Heart left ventricle (tissue), 16 donors: Measurements from ENCODE around the gene CHRNE. TPM values are rescaled to one million over a fixed set of nuclear protein-coding genes. Genes with fewer than 3 reads are reported as not detected.

Experiments used
- ATAC-seq, 4 donors: fragments of 200-7000 bp; cut with Tn5 transposase; one replicate each; pipeline ENCODE4 v1.9.1; 2020 to 2022; ENCODE audit warnings: moderate library complexity in 4 of 4, mild to moderate bottlenecking in 3 of 4, moderate number of reproducible peaks in 1 of 4
- DNase-seq, 5 donors: peaks; one replicate each; pipeline ENCODE4 v3.0.0-alpha.2; 2020
- H3K27ac ChIP-seq, 12 donors: fragments of 200-600 bp; sonication (generic) in 4 of 12; one replicate each; pipeline versions ENCODE4 v1.5.0 to v1.8.0; 2016 to 2022; ENCODE audit warnings: mild to moderate bottlenecking in 2 of 12
- H3K27me3 ChIP-seq, 9 donors: fragments of 200-600 bp; sonication (generic) in 2 of 9; one replicate each; pipeline versions ENCODE4 v1.5.1 to v1.8.0; 2016 to 2022; ENCODE audit warnings: mild to moderate bottlenecking in 3 of 9
- H3K36me3 ChIP-seq, 9 donors: fragments of 200-600 bp; sonication (generic) in 2 of 9; one replicate each; pipeline versions ENCODE4 v1.5.0 to v1.8.0; 2018 to 2022; ENCODE audit warnings: mild to moderate bottlenecking in 2 of 9
- H3K4me1 ChIP-seq, 12 donors: fragments of 200-600 bp; sonication (generic) in 4 of 12; one replicate each; pipeline versions ENCODE4 v1.5.0 to v1.8.0; 2016 to 2022; ENCODE audit warnings: mild to moderate bottlenecking in 3 of 12
- H3K4me3 ChIP-seq, 12 donors: fragments of 200-600 bp; sonication (generic) in 4 of 12; one replicate each; pipeline versions ENCODE4 v1.5.0 to v1.8.0; 2017 to 2022; ENCODE audit warnings: mild to moderate bottlenecking in 9 of 12, moderate library complexity in 4 of 12
- H3K9me3 ChIP-seq, 12 donors: fragments of 200-600 bp; sonication (generic) in 4 of 12; one replicate each; pipeline versions ENCODE4 v1.5.0 to v1.8.0; 2016 to 2022; ENCODE audit warnings: mild to moderate bottlenecking in 1 of 12
- POLR2A ChIP-seq, 2 donors: fragments of 450-650 bp; IDR thresholded peaks; one replicate each; pipeline ENCODE4 v1.6.1; 2017; ENCODE audit warnings: antibody characterized with exemption in 2 of 2, mild to moderate bottlenecking in 2 of 2, moderate library complexity in 2 of 2
- WGBS, 4 donors: extraction: QIAGEN DNeasy Blood & Tissue Kit in 2 of 4; methylation state at CpG; one replicate each; pipeline versions ENCODE4 v1.1.5 to v1.1.7; 2013 to 2018; 5-methylcytosine and 5-hydroxymethylcytosine counted together
- intact Hi-C, 10 donors: fragments of 100-400 bp; cut with DNase I; formaldehyde crosslinking; loops; one replicate each; pipeline versions ENCODE4 v1.11.1 to v1.14.2; 2022
- polyA plus RNA-seq, 2 donors: library from polyadenylated mRNA; stranded (reverse); fragments of 200-250 nt; gene quantifications; one replicate each; pipeline ENCODE4 v1.2.3, GENCODE V29; 2013
- total RNA-seq, 9 donors: library from RNA; depleted of rRNA in 2 of 9; stranded (reverse); fragments of >200 nt in 2 of 9; fragmentation: NEBNext Ultra II Directional in 3 of 9; extraction: Animal tissue kit (Norgen Biotek cat#: 25700) in 3 of 9; gene quantifications; one replicate each; pipeline versions ENCODE4 v1.1.0 to v1.2.4, GENCODE V29; 2016 to 2023
- TF ChIP-seq, protein P1 (sequence below), 12 donors: fragments of 200-600 bp; sonication (generic) in 4 of 12; IDR thresholded peaks; one replicate each; pipeline versions ENCODE4 v1.5.0 to v1.8.0; 2018 to 2022; ENCODE audit warnings: antibody characterized with exemption in 12 of 12, mild to moderate bottlenecking in 5 of 12
- donor health status: ischemic (EF 13 %, LVEDD 7.1; RV severe dilation, severe dysfunction).
- donor health status: healthy with polysubstance abuse.
- donor health status: DM: no; HTN: yes; CAD: no.
- donor health status: DM: no; HTN: no; CAD: no.
- donor health status: ischemic (EF 25% LVEDD 6.9; RV normal size, moderate dysfunction).
- donor health status: ischemic (EF 25% LVEDD 5.7; RV mildly dilated, moderate dysfunction).
- donor health status: healthy.
- donor health status: DM: yes; HTN: yes; CAD: no.
- donor health status: ischemic (EF 35%, LVEDD 5.7; RV mildly dilated, moderate dysfunction).
- donor health status: nonischemic (EF 11% LVEDD 7.7; RV severe dilation, severe dysfunction).
- donor health status: DM: yes; HTN: yes; CAD: no.
- donor health status: PGD.
- donor health status: ischemic (EF 29% LVEDD 5.4; RV normal size, mild dysfunction).
- donor health status: nonischemic (EF 23%, LVEDD 6.1; RV moderate dilation, normal function).

Gene CHRNE
- total and polyA plus RNA-seq, 11 donors, result 0.23 to 1.4 (median 0.48) TPM

- Histone ChIP-seq H3K4me1 (peaks cover 0 to 54% (median 21%) of the 10 kb centered on the region in 12 donors), H3K36me3 (peaks cover 0 to 8% (median 0%) of the 10 kb centered on the region in 9 donors), H3K9me3 (no peaks in the 10 kb centered on the region), H3K27ac (no peak overlapping the region), H3K27me3 (no peaks in the 10 kb centered on the region), H3K4me3 (no peak overlapping the region)
- no peak for DNase-seq
- ATAC-seq, result no peak
- WGBS, 4 donors, result 90 to 94% (median 92%) methylated on average over 3 of the region's 3 CpGs
- TF ChIP-seq, protein P1, sequence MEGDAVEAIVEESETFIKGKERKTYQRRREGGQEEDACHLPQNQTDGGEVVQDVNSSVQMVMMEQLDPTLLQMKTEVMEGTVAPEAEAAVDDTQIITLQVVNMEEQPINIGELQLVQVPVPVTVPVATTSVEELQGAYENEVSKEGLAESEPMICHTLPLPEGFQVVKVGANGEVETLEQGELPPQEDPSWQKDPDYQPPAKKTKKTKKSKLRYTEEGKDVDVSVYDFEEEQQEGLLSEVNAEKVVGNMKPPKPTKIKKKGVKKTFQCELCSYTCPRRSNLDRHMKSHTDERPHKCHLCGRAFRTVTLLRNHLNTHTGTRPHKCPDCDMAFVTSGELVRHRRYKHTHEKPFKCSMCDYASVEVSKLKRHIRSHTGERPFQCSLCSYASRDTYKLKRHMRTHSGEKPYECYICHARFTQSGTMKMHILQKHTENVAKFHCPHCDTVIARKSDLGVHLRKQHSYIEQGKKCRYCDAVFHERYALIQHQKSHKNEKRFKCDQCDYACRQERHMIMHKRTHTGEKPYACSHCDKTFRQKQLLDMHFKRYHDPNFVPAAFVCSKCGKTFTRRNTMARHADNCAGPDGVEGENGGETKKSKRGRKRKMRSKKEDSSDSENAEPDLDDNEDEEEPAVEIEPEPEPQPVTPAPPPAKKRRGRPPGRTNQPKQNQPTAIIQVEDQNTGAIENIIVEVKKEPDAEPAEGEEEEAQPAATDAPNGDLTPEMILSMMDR (IDR thresholded peaks at IDR 0.05), result no peak
- no peak for TF ChIP-seq POLR2A (IDR thresholded peaks at IDR 0.05)
- intact Hi-C loops, result no loop called here
Observed at GRCh38 chr17:4851084-4851483, 51.8 kb downstream of the CHRNE start.

GRCh38 chr17:4850246-4850645 is 52.7 kb downstream of the CHRNE start:
- no peak for ATAC-seq
- Histone ChIP-seq H3K27me3 (no peaks in the 10 kb centered on the region), H3K4me3 (no peak overlapping the region), H3K4me1 (peaks cover 0 to 58% (median 19%) of the 10 kb centered on the region in 12 donors), H3K9me3 (no peaks in the 10 kb centered on the region), H3K36me3 (peaks cover 0 to 8% (median 0%) of the 10 kb centered on the region in 9 donors), H3K27ac (peak overlapping the region in 1 of 12 donors; percentile 68)
- TF ChIP-seq POLR2A (IDR thresholded peaks at IDR 0.05), result no peak
- TF ChIP-seq, protein P1 (IDR thresholded peaks at IDR 0.05), result no peak
- WGBS, 4 donors, result 76 to 93% (median 85%) methylated on average over 2 of the region's 2 CpGs
- no peak for DNase-seq
- intact Hi-C loops, result no loop called here

DNA sequence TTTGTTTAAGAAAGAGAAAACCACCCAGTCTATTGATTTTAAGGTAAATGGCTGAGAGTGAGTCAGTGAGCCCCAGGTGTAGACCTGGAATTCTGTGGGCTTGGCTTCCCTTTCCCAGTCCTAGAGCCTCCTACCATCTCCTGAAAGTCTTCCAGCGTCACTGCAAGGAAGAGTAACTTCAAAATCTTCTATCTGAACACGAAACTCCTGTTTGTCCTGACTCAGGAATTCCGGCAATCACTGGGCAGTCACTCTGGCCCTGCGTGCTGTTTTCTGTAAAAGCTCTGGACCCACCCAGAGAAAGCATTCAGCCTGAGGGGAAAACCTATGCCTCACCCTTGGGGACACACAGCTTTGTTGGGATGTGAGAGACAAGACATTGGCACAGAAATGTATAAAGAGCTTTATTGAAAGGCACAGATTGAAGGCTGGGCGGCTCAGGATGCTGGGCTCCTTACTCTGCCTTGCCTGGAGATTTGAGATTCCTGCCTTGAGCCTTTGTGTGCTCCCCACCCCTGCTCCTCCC is 53.8 kb downstream of the CHRNE start:
- peaks cover 0 to 67% (median 19%) of the 10 kb centered on the region in 12 donors for H3K4me1 ChIP-seq
- peak overlapping the region in 6 of 12 donors; percentile 4 to 68 (median 28) for H3K27ac ChIP-seq
- ATAC-seq, result peak in 3 of 4 donors; percentile 28 to 64 (median 35)

More for the DNA sequence above, 53.8 kb downstream of the CHRNE start:
- 74 to 83% (median 80%) methylated on average over 5 of the region's 5 CpGs for WGBS, 4 donors
- no peak for DNase-seq
- intact Hi-C loops, result no loop called here
- TF ChIP-seq, protein P1 (IDR thresholded peaks at IDR 0.05), result no peak
- TF ChIP-seq POLR2A (IDR thresholded peaks at IDR 0.05), result no peak
- Histone ChIP-seq H3K9me3 (no peaks in the 10 kb centered on the region), H3K27me3 (no peaks in the 10 kb centered on the region), H3K4me3 (no peak overlapping the region), H3K36me3 (peaks cover 0 to under 1% (median 0%) of the 10 kb centered on the region in 9 donors)

Other genes with a start within 250 kb of the CHRNE start
- 10 to 100 TPM; 19.0 to 42.6 (median 34.5) TPM for gene PELP1, start 199.0 kb downstream of the CHRNE start, total RNA-seq
- 10 to 100 TPM; 20.4 to 28.0 TPM for gene PELP1, start 199.0 kb downstream of the CHRNE start, polyA plus RNA-seq
- gene ARRB2, start 192.5 kb downstream of the CHRNE start, total RNA-seq, result 10 to 100 TPM; 10.9 to 87.6 (median 23.0) TPM
- 10 to 100 TPM; 17.1 to 24.8 TPM for gene ARRB2, start 192.5 kb downstream of the CHRNE start, polyA plus RNA-seq
- gene MED11, start 171.7 kb downstream of the CHRNE start, total RNA-seq, result 10 to 100 TPM; 11.5 to 30.3 (median 18.8) TPM
- 10 to 100 TPM; 23.3 to 49.6 TPM for gene MED11, start 171.7 kb downstream of the CHRNE start, polyA plus RNA-seq
- gene ZMYND15, start 163.3 kb downstream of the CHRNE start, total RNA-seq, result 1 to 10 TPM in 2 of 9 donors, under 1 TPM in 4, not detected in 3; 0.27 to 2.9 (median 0.44) TPM
- under 1 TPM; 0.14 to 0.30 TPM for gene ZMYND15, start 163.3 kb downstream of the CHRNE start, polyA plus RNA-seq
- 10 to 100 TPM in 2 of 9 donors, 1 to 10 TPM in 7; 1.6 to 42.5 (median 4.5) TPM for gene CXCL16, start 163.2 kb downstream of the CHRNE start, total RNA-seq
- 1 to 10 TPM; 1.3 to 3.7 TPM for gene CXCL16, start 163.2 kb downstream of the CHRNE start, polyA plus RNA-seq
- not detected for gene TM4SF5, start 131.2 kb downstream of the CHRNE start, total RNA-seq
- not detected for gene TM4SF5, start 131.2 kb downstream of the CHRNE start, polyA plus RNA-seq
- gene VMO1, start 116.7 kb downstream of the CHRNE start, total RNA-seq, result 1 to 10 TPM in 4 of 9 donors, under 1 TPM in 2, not detected in 3; 0.48 to 1.9 (median 1.1) TPM
- gene VMO1, start 116.7 kb downstream of the CHRNE start, polyA plus RNA-seq, result 1 to 10 TPM in 1 of 2 donors, not detected in 1; 1.4 TPM
- not detected for gene GLTPD2, start 114.1 kb downstream of the CHRNE start, total RNA-seq
- gene GLTPD2, start 114.1 kb downstream of the CHRNE start, polyA plus RNA-seq, result not detected
- 100 to 1,000 TPM; 143 to 320 (median 182) TPM for gene PSMB6, start 106.9 kb downstream of the CHRNE start, total RNA-seq
- 100 to 1,000 TPM; 263 to 320 TPM for gene PSMB6, start 106.9 kb downstream of the CHRNE start, polyA plus RNA-seq
- 10 to 100 TPM in 2 of 9 donors, 1 to 10 TPM in 7; 5.5 to 17.9 (median 8.5) TPM for gene PLD2, start 95.9 kb downstream of the CHRNE start, total RNA-seq
- 1 to 10 TPM; 5.3 to 8.6 TPM for gene PLD2, start 95.9 kb downstream of the CHRNE start, polyA plus RNA-seq
- 10 to 100 TPM; 23.1 to 55.8 (median 36.0) TPM for gene MINK1, start 69.8 kb downstream of the CHRNE start, total RNA-seq
- gene MINK1, start 69.8 kb downstream of the CHRNE start, polyA plus RNA-seq, result 10 to 100 TPM; 24.8 to 28.4 TPM
- gene C17orf107, start 3.6 kb downstream of the CHRNE start, total RNA-seq, result 1 to 10 TPM in 1 of 9 donors, under 1 TPM in 8; 0.07 to 1.3 (median 0.43) TPM
- gene C17orf107, start 3.6 kb downstream of the CHRNE start, polyA plus RNA-seq, result under 1 TPM; 0.46 to 0.69 TPM
- gene GP1BA, start 29.2 kb upstream of the CHRNE start, total RNA-seq, result under 1 TPM in 3 of 9 donors, not detected in 6; 0.20 to 0.35 (median 0.25) TPM
- gene GP1BA, start 29.2 kb upstream of the CHRNE start, polyA plus RNA-seq, result under 1 TPM; 0.06 to 0.19 TPM
- 100 to 1,000 TPM; 146 to 282 (median 204) TPM for gene SLC25A11, start 36.9 kb upstream of the CHRNE start, total RNA-seq
- gene SLC25A11, start 36.9 kb upstream of the CHRNE start, polyA plus RNA-seq, result 100 to 1,000 TPM; 136 to 168 TPM
- gene RNF167, start 37.2 kb upstream of the CHRNE start, total RNA-seq, result 100 to 1,000 TPM in 1 of 9 donors, 10 to 100 TPM in 8; 50.7 to 111 (median 79.6) TPM
- 100 to 1,000 TPM; 134 to 152 TPM for gene RNF167, start 37.2 kb upstream of the CHRNE start, polyA plus RNA-seq
- gene PFN1, start 45.4 kb upstream of the CHRNE start, total RNA-seq, result 100 to 1,000 TPM; 145 to 608 (median 234) TPM
- gene PFN1, start 45.4 kb upstream of the CHRNE start, polyA plus RNA-seq, result 100 to 1,000 TPM; 177 to 982 TPM
- 1,000 to 10,000 TPM in 2 of 9 donors, 100 to 1,000 TPM in 7; 383 to 1,354 (median 668) TPM for gene ENO3, start 48.0 kb upstream of the CHRNE start, total RNA-seq
- 1,000 to 10,000 TPM in 1 of 2 donors, 100 to 1,000 TPM in 1; 253 to 1,459 TPM for gene ENO3, start 48.0 kb upstream of the CHRNE start, polyA plus RNA-seq
- 100 to 1,000 TPM in 6 of 9 donors, 10 to 100 TPM in 3; 88.7 to 149 (median 125) TPM for gene SPAG7, start 64.7 kb upstream of the CHRNE start, total RNA-seq
- 100 to 1,000 TPM; 118 to 192 TPM for gene SPAG7, start 64.7 kb upstream of the CHRNE start, polyA plus RNA-seq
- 100 to 1,000 TPM in 1 of 9 donors, 10 to 100 TPM in 8; 25.2 to 108 (median 32.4) TPM for gene CAMTA2, start 84.6 kb upstream of the CHRNE start, total RNA-seq
- gene CAMTA2, start 84.6 kb upstream of the CHRNE start, polyA plus RNA-seq, result 10 to 100 TPM; 41.7 to 59.4 TPM
- 1 to 10 TPM in 8 of 9 donors, under 1 TPM in 1; 0.75 to 4.0 (median 2.7) TPM for gene INCA1, start 94.4 kb upstream of the CHRNE start, total RNA-seq
- gene INCA1, start 94.4 kb upstream of the CHRNE start, polyA plus RNA-seq, result 1 to 10 TPM in 1 of 2 donors, under 1 TPM in 1; 0.64 to 5.1 TPM
- gene KIF1C, start 94.9 kb upstream of the CHRNE start, total RNA-seq, result 100 to 1,000 TPM; 335 to 868 (median 539) TPM
- gene KIF1C, start 94.9 kb upstream of the CHRNE start, polyA plus RNA-seq, result 100 to 1,000 TPM; 210 to 384 TPM
- gene SLC52A1, start 132.3 kb upstream of the CHRNE start, total RNA-seq, result under 1 TPM in 1 of 9 donors, not detected in 8; 0.12 TPM
- not detected for gene SLC52A1, start 132.3 kb upstream of the CHRNE start, polyA plus RNA-seq
- 10 to 100 TPM in 5 of 9 donors, 1 to 10 TPM in 4; 4.6 to 14.5 (median 11.1) TPM for gene ZFP3, start 175.4 kb upstream of the CHRNE start, total RNA-seq
- 1 to 10 TPM; 4.0 to 4.9 TPM for gene ZFP3, start 175.4 kb upstream of the CHRNE start, polyA plus RNA-seq
- gene ZNF232, start 208.8 kb upstream of the CHRNE start, total RNA-seq, result 1 to 10 TPM; 2.2 to 6.5 (median 4.4) TPM
- gene ZNF232, start 208.8 kb upstream of the CHRNE start, polyA plus RNA-seq, result 1 to 10 TPM; 3.0 to 5.8 TPM
- gene USP6, start 212.9 kb upstream of the CHRNE start, total RNA-seq, result 1 to 10 TPM in 1 of 9 donors, under 1 TPM in 6, not detected in 2; 0.05 to 1.6 (median 0.08) TPM
- under 1 TPM; 0.01 to 0.04 TPM for gene USP6, start 212.9 kb upstream of the CHRNE start, polyA plus RNA-seq